HG02884 (cell line): ENCODE data around the gene FBLN1.

Experiments
- ATAC-seq: cut with Tn5 transposase; IDR thresholded peaks from one replicate; pipeline ENCODE4 v1.9.1; 2021; ENCODE audit warnings: mild to moderate bottlenecking, moderate library complexity; ENCODE audit not compliant: unreplicated experiment

The FBLN1 gene

GRCh38 chr22:45564349-45565030 lies 61.8 kb downstream of the FBLN1 start:
- no peak for ATAC-seq

GRCh38 chr22:45565171-45565570 lies 62.5 kb downstream of the FBLN1 start:
- no peak for ATAC-seq

- no peak for ATAC-seq
These were observed 63.3 kb downstream of the FBLN1 start for GRCh38 chr22:45565973-45566372.

DNA sequence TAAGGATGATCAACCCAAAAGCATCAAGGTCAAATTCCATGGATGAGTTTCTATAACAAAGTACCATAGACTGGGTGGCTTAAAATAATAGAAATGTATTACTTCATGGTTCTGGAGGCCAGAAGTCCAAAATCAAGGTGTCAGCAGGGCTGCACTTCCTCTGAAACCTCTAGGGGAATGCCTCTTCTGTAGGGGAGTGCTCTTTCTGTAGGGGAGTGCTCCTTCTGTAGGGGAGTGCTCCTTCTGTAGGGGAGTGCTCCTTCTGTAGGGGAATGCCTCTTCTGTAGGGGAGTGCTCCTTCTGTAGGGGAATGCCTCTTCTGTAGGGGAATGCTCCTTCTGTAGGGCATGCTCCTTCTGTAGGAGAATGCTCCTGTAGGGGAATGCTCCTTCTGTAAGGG lies 65.5 kb downstream of the FBLN1 start:
- ATAC-seq: no peak

- no peak for ATAC-seq
These were observed 68.4 kb downstream of the FBLN1 start for GRCh38 chr22:45571089-45571488.

- ATAC-seq: no peak
These were observed 69.8 kb downstream of the FBLN1 start for GRCh38 chr22:45572444-45572843.

DNA sequence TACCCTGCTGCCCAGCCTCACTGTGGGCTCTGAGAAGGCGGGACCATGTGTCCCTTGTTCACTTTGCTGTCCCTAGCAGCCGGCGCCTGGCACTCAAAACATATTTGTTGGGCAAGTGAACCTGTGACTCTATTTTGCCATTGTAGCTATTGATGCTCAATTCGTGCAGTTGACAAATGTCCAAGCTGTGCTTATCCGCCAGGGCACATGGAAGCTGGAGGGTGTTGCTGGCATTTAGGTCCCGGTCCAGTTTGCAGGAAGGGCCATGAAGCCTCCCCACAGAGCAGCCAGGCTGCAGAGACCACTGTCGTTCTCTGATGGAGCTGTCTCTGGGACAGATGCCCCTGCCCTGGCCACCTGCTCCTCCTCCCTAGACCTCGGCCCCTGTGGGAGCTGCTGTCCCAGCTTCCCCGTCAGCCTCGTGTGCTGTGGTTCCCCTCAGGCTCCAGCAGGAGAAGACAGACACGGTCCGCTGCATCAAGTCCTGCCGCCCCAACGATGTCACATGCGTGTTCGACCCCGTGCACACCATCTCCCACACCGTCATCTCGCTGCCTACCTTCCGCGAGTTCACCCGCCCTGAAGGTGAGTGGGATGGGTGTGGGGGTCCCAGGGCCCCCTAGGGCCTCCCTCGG lies 71.5 kb downstream of the FBLN1 start:
- no peak for ATAC-seq

DNA sequence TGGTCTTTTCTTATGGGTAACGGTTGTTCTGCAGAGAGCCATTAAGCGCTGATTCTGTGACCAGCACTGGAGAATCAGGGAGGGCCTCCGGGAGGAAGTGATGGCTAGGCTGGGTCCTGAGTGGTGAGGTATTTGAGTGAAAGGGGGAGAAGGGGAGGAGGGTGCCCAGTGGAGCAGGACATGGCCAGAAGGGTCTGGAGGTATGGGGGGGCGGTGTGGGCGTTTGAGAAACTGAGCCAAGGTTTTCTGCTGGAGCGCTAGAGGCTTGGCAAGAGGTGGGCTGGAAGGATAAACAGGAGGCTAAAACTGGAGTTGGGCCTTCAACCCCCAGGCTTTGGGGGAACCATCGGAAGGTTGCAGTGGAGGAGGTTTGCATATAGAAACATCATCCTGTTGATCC lies 72.5 kb downstream of the FBLN1 start:
- ATAC-seq: no peak

GRCh38 chr22:45575607-45576272 lies 73.1 kb downstream of the FBLN1 start:
- no peak for ATAC-seq

- ATAC-seq: no peak
These were observed 73.6 kb downstream of the FBLN1 start for GRCh38 chr22:45576273-45576625.

- ATAC-seq: no peak
These were observed 74.2 kb downstream of the FBLN1 start for GRCh38 chr22:45576730-45577464.

DNA sequence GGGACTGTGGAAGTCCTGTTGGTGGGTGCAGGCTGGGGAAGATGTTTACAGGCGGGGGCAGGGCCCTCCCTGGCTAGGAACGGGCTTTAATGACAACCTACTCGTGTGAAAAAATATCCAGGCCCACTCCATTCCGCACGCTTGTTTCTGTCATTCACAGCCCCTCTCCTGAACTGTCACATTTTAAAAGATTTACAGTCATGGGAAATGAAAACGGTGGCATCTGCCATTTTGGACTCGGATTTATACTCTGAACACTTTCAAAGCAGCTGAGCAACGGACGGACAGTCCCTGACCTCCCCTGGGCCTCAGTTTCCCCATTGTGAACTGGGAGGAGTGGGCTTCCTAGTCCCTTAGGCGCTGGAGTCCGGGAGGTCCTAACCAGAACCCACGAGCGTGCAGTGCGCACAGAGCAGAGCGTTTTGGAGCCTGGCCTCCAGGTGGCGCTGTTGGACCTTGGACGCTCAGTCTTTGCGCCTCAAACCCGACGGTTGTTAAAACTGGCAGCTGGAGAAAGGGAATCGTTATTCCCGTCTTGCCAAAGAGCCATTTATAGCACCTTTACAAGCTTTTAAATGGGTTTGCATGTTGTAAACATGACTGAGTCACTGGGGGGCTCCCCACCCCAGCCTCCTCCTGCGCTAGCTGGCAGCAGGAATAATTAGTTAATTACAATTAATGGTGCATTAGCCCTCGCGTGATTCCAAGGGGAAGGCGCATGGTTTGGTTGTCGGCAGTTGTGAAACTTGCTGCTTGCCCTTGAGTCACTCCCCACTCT lies 75.3 kb downstream of the FBLN1 start:
- no peak for ATAC-seq

- no peak for ATAC-seq
These were observed 76.0 kb downstream of the FBLN1 start for GRCh38 chr22:45578524-45579147.

GRCh38 chr22:45579306-45579705 lies 76.6 kb downstream of the FBLN1 start:
- no peak for ATAC-seq

- no peak for ATAC-seq
These were observed 77.4 kb downstream of the FBLN1 start for GRCh38 chr22:45579806-45580725.

GRCh38 chr22:45580726-45581381 lies 78.2 kb downstream of the FBLN1 start:
- ATAC-seq: no peak

GRCh38 chr22:45581549-45582080 lies 78.9 kb downstream of the FBLN1 start:
- no peak for ATAC-seq

DNA sequence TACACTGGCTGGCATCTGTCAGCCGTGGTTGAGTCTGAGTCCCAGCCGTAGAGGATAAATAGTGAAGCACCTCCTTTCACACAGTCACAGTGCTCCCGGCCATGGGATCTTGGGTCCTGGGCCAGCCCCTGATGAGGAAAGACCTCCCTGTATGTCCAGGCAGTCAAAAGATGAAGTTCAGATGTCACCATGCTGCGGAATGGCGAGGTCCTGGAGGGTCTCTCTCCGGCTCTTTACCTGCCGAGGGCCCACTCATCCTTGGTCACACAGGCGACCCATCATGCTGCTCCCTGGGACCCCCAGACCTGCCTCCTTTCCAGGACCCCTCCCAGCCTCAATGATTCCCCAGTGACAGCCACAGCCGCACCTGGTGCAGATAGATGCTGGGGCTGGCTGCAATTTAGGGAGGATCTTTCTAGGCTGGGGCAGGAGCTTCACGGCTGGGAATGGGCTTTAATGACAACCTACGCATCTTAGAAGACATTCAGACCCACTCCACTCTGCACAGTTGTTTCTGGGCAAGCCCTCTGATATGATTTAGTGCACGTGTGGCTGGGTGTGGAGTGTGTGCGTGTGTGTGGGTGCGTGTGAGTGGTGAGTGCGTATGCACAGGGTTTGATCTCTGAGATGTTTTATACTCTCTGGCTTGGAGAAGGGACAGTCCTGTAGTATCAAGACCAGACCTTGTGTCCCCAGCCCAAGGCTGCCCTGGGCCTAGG lies 79.7 kb downstream of the FBLN1 start:
- no peak for ATAC-seq
